IMR-90 (cell line): ENCODE measurements around the gene OXSR1. TPM values are rescaled to one million over a fixed set of nuclear protein-coding genes. Genes with fewer than 3 reads are reported as not detected.

ENCODE experiments used
- ATAC-seq: fragments of 200-7000 bp; cut with Tn5 transposase; 2 replicates; pipeline ENCODE4 v1.9.1; 2020; ENCODE audit warnings: low read depth, mild to moderate bottlenecking, moderate library complexity
- BruUV-seq: library from RNA; stranded (reverse); fragments of 400-500 nt; replicated peaks from 2 replicates; lab custom pipeline; 2021; lab: Mats Ljungman, UMichigan
- CTCF ChIA-PET: fragments of 300-600 bp; formaldehyde crosslinking; extraction: SDS; loops from one replicate; lab custom pipeline; 2021; ENCODE audit warnings: antibody characterized with exemption; lab: Yijun Ruan, JAX
- POLR2A ChIA-PET: fragments of 300-600 bp; sonication (Branson Sonifier 250); formaldehyde crosslinking; loops from one replicate; lab custom pipeline; 2022; ENCODE audit warnings: antibody characterized with exemption; ENCODE audit not compliant: unreplicated experiment; lab: Charles Lee
- DNase-seq: peaks from one replicate; pipeline ENCODE4 v3.0.0; 2013
- H2AFZ ChIP-seq: replicated peaks from 2 replicates; pipeline ENCODE3; 2013; ENCODE audit warnings: low read length, mild to moderate bottlenecking; ENCODE audit not compliant: poor library complexity
- H2AK5ac ChIP-seq: 2 replicates; pipeline ENCODE4 v1.6.1; 2013; ENCODE audit warnings: low read depth, low read length, inconsistent platforms
- H2AK9ac ChIP-seq: replicated peaks from 2 replicates; pipeline ENCODE3; 2013; ENCODE audit warnings: mild to moderate bottlenecking, low read depth, low read length, moderate library complexity; ENCODE audit not compliant: poor library complexity
- H2BK120ac ChIP-seq: 2 replicates; pipeline ENCODE4 v1.6.1; 2013; ENCODE audit warnings: low read depth, low read length, inconsistent platforms
- H2BK15ac ChIP-seq: 3 replicates; pipeline ENCODE4 v1.6.1; 2013; ENCODE audit warnings: low read depth, low read length, inconsistent platforms
- H2BK20ac ChIP-seq: 2 replicates; pipeline ENCODE4 v1.6.1; 2013; ENCODE audit warnings: low read depth, mild to moderate bottlenecking, inconsistent platforms, low read length, moderate library complexity
- H2BK5ac ChIP-seq: 2 replicates; pipeline ENCODE4 v1.6.1; 2013; ENCODE audit warnings: mild to moderate bottlenecking, low read depth, low read length, inconsistent platforms; ENCODE audit not compliant: poor library complexity, severe bottlenecking
- H3K14ac ChIP-seq: replicated peaks from 2 replicates; pipeline ENCODE4 v1.6.1; 2013; ENCODE audit warnings: low read depth, low read length, inconsistent platforms
- H3K18ac ChIP-seq: 2 replicates; pipeline ENCODE4 v1.6.1; 2013; ENCODE audit warnings: low read depth, low read length, control low read depth
- H3K23ac ChIP-seq: 2 replicates; pipeline ENCODE4 v1.6.1; 2013; ENCODE audit warnings: low read depth, low read length, inconsistent platforms
- H3K27ac ChIP-seq: 2 replicates; pipeline ENCODE4 v1.5.1; 2013; ENCODE audit warnings: mild to moderate bottlenecking, control low read depth, low read length; ENCODE audit not compliant: insufficient read depth
- H3K27me3 ChIP-seq: 2 replicates; pipeline ENCODE4 v1.6.1; 2013; ENCODE audit warnings: low read length; ENCODE audit not compliant: control insufficient read depth, insufficient read depth
- H3K36me3 ChIP-seq: 2 replicates; pipeline ENCODE4 v1.6.1; 2013; ENCODE audit warnings: low read length, mixed read lengths; ENCODE audit not compliant: control insufficient read depth, insufficient read depth
- H3K4ac ChIP-seq: 2 replicates; pipeline ENCODE4 v1.6.1; 2013; ENCODE audit warnings: low read depth, low read length, inconsistent platforms
- H3K4me1 ChIP-seq: 2 replicates; pipeline ENCODE4 v1.6.1; 2013; ENCODE audit warnings: low read length, mixed read lengths; ENCODE audit not compliant: control insufficient read depth, insufficient read depth
- H3K4me2 ChIP-seq: 2 replicates; pipeline ENCODE4 v1.6.1; 2013; ENCODE audit warnings: low read depth, mild to moderate bottlenecking, control low read depth, low read length, moderate library complexity
- H3K4me3 ChIP-seq: 2 replicates; pipeline ENCODE4 v1.5.1; 2013; ENCODE audit warnings: low read depth, mild to moderate bottlenecking, control low read depth, low read length, moderate library complexity; ENCODE audit not compliant: insufficient read depth
- H3K56ac ChIP-seq: 2 replicates; pipeline ENCODE4 v1.6.1; 2013; ENCODE audit warnings: low read length, inconsistent platforms; ENCODE audit not compliant: insufficient read depth; ENCODE audit errors: extremely low read depth
- H3K79me1 ChIP-seq, 2 experiments: 2 replicates each; pipeline ENCODE4 v1.6.1; 2013; ENCODE audit warnings: low read length in 2 of 2, inconsistent platforms in 1 of 2, low read depth in 1 of 2
- H3K9ac ChIP-seq: 2 replicates; pipeline ENCODE4 v1.6.1; 2013; ENCODE audit warnings: low read depth, low read length, control low read depth
- H3K9me1 ChIP-seq: 2 replicates; pipeline ENCODE4 v1.6.1; 2013; ENCODE audit warnings: low read length, inconsistent platforms; ENCODE audit not compliant: insufficient read depth
- H3K9me3 ChIP-seq: 2 replicates; pipeline ENCODE4 v1.6.1; 2013; ENCODE audit warnings: low read length; ENCODE audit not compliant: control insufficient read depth, insufficient read depth
- H4K20me1 ChIP-seq: 2 replicates; pipeline ENCODE4 v1.6.1; 2013; ENCODE audit warnings: low read length, inconsistent platforms; ENCODE audit not compliant: insufficient read depth
- H4K5ac ChIP-seq: 2 replicates; pipeline ENCODE4 v1.6.1; 2013; ENCODE audit warnings: mild to moderate bottlenecking, low read depth, low read length, control low read depth
- H4K8ac ChIP-seq, 2 experiments: 2 replicates each; pipeline ENCODE4 v1.6.1; 2013; ENCODE audit warnings: low read depth in 2 of 2, low read length in 2 of 2, control low read depth in 1 of 2, inconsistent platforms in 1 of 2
- H4K91ac ChIP-seq: 2 replicates; pipeline ENCODE4 v1.6.1; 2013; ENCODE audit warnings: low read depth, low read length, inconsistent platforms; ENCODE audit not compliant: insufficient read depth
- BHLHE40 ChIP-seq: fragments of 150-350 bp; IDR thresholded peaks from 2 replicates; pipeline ENCODE4 v1.6.1; 2016; ENCODE audit warnings: mild to moderate bottlenecking, low read depth, low read length
- CEBPB ChIP-seq: IDR thresholded peaks from 2 replicates; pipeline ENCODE4 v1.6.1; 2012; ENCODE audit warnings: low read depth, low read length, improper control_type of control experiment
- CHD1 ChIP-seq: IDR thresholded peaks from 2 replicates; pipeline ENCODE4 v1.6.1; 2012; ENCODE audit warnings: low read depth, low read length, improper control_type of control experiment
- ELK1 ChIP-seq: fragments of 150-350 bp; IDR thresholded peaks from 2 replicates; pipeline ENCODE4 v1.6.1; 2016; ENCODE audit warnings: low read depth, mild to moderate bottlenecking, low read length, moderate library complexity, borderline replicate concordance
- FOS ChIP-seq: fragments of 150-350 bp; IDR thresholded peaks from 2 replicates; pipeline ENCODE4 v1.6.1; 2016; ENCODE audit warnings: low read depth, low read length
- MAFK ChIP-seq: IDR thresholded peaks from 2 replicates; pipeline ENCODE4 v1.6.1; 2012; ENCODE audit warnings: low read depth, low read length, improper control_type of control experiment
- MAZ ChIP-seq: IDR thresholded peaks from 2 replicates; pipeline ENCODE4 v1.6.1; 2012; ENCODE audit warnings: low read depth, mild to moderate bottlenecking, low read length, improper control_type of control experiment, moderate library complexity, borderline replicate concordance
- MXI1 ChIP-seq: IDR thresholded peaks from 2 replicates; pipeline ENCODE4 v1.6.1; 2012; ENCODE audit warnings: low read depth, mild to moderate bottlenecking, low read length, moderate library complexity, borderline replicate concordance
- NFE2L2 ChIP-seq: fragments of 150-350 bp; IDR thresholded peaks from 2 replicates; pipeline ENCODE4 v1.6.1; 2016; ENCODE audit warnings: low read depth, mild to moderate bottlenecking, low read length
- POLR2A ChIP-seq: IDR thresholded peaks from 2 replicates; pipeline ENCODE4 v1.6.1; 2012; ENCODE audit warnings: mild to moderate bottlenecking, low read depth, low read length
- RAD21 ChIP-seq: IDR thresholded peaks from 2 replicates; pipeline ENCODE4 v1.6.1; 2012; ENCODE audit warnings: low read length, improper control_type of control experiment
- RCOR1 ChIP-seq: IDR thresholded peaks from 2 replicates; pipeline ENCODE4 v1.6.1; 2012; ENCODE audit warnings: mild to moderate bottlenecking, low read length, improper control_type of control experiment; ENCODE audit not compliant: insufficient replicate concordance
- RFX5 ChIP-seq: IDR thresholded peaks from 2 replicates; pipeline ENCODE4 v1.8.0; 2012; ENCODE audit warnings: low read depth, mild to moderate bottlenecking, low read length, moderate library complexity
- SMC3 ChIP-seq: fragments of 150-350 bp; IDR thresholded peaks from 2 replicates; pipeline ENCODE4 v1.6.1; 2016; ENCODE audit warnings: low read depth, mild to moderate bottlenecking, antibody characterized with exemption, low read length, moderate library complexity
- WGBS, 2 experiments: methylation state at CpG; one replicate each; pipeline versions ENCODE4 v1.1.5 to v1.1.7; 2013; ENCODE audit warnings: missing lambda C conversion rate in 2 of 2; ENCODE audit not compliant: insufficient read length in 1 of 2; ENCODE audit errors: extremely low coverage in 2 of 2; 5-methylcytosine and 5-hydroxymethylcytosine counted together
- dilution Hi-C: fragments of 300-500 bp; cut with HindIII; formaldehyde crosslinking; loops from one replicate; pipeline ENCODE4 v1.14.3; 2018; ENCODE audit warnings: low sequenced_read_pairs; ENCODE audit not compliant: unreplicated experiment
- in situ Hi-C: fragments of 300-500 bp; cut with MboI; formaldehyde crosslinking; loops from 3 replicates; pipeline ENCODE4 v1.14.3; 2019; ENCODE audit warnings: low sequenced_read_pairs, inconsistent platforms, mixed read lengths
- intact Hi-C: fragments of 100-400 bp; cut with micrococcal nuclease; formaldehyde crosslinking; loops from 2 replicates; pipeline ENCODE4 v1.10.0; 2022
- polyA plus RNA-seq, 3 experiments: library from polyadenylated mRNA; depleted of rRNA; stranded (reverse); fragments of >200 nt; gene quantifications; 2 replicates each; pipeline ENCODE4 v1.2.3, GENCODE V29; 2012; ENCODE audit warnings: low replicate concordance in 1 of 3
- total RNA-seq: library from RNA; depleted of rRNA; stranded (reverse); fragments of >200 nt; gene quantifications from 2 replicates; pipeline ENCODE4 v1.2.3, GENCODE V29; 2012
- TF ChIP-seq, protein P1 (sequence below): fragments of 150-350 bp; IDR thresholded peaks from 2 replicates; pipeline ENCODE4 v1.6.1; 2017; ENCODE audit warnings: mild to moderate bottlenecking, antibody characterized with exemption, low read length, low read depth
- TF ChIP-seq, protein P2 (sequence below): conservative IDR thresholded peaks from 2 replicates; pipeline ENCODE4 v1.5.1; 2012; ENCODE audit warnings: mild to moderate bottlenecking, low read depth, low read length, improper control_type of control experiment

Gene OXSR1
- total and polyA plus RNA-seq, 2 of the 4 experiments (the other 2 are of a cell fraction) = 32.9 to 37.6 TPM

GRCh38 chr3:38130631-38131065 lies 34.7 kb upstream of the OXSR1 start:
- intact Hi-C loops (no loop called here), in situ Hi-C loops (loop anchor here (10.0 kb wide), 1 partner anchor 354 kb away; no protein-coding TSS in a partner anchor), dilution Hi-C loops (no loop called here)
- no peak overlapping the region for H3K4me2 ChIP-seq
- POLR2A ChIA-PET = no interaction called here
- no peak overlapping the region for H4K8ac ChIP-seq
- H3K9ac ChIP-seq = no peak overlapping the region
- H3K9me1 ChIP-seq = 0 out of 2 replicates have a peak, but pooled peaks cover 4% of the 10 kb centered on the region
- H3K4me1 ChIP-seq = no peaks in the 10 kb centered on the region
- no peaks in the 10 kb centered on the region for H3K27me3 ChIP-seq
- 0 out of 2 replicates have a peak, but pooled peaks cover 5% of the 10 kb centered on the region for H4K20me1 ChIP-seq
- H2AFZ ChIP-seq = no peak overlapping the region
- H3K9me3 ChIP-seq = no peaks in the 10 kb centered on the region
- no peak overlapping the region for H4K91ac ChIP-seq
- no peak overlapping the region for H2AK9ac ChIP-seq
- H2BK15ac ChIP-seq = no peak overlapping the region
- H3K14ac ChIP-seq = no peak overlapping the region
- no peak overlapping the region for H3K4me3 ChIP-seq
- no peak overlapping the region for H2BK120ac ChIP-seq
- 100% methylated on average over 2 of the region's 3 CpGs; no CpG with 5 or more reads in 1 of the 2 experiments for WGBS, 2 experiments
- H4K5ac ChIP-seq = no peak overlapping the region
- no peak overlapping the region for H3K18ac ChIP-seq
- TF ChIP-seq, protein P1, sequence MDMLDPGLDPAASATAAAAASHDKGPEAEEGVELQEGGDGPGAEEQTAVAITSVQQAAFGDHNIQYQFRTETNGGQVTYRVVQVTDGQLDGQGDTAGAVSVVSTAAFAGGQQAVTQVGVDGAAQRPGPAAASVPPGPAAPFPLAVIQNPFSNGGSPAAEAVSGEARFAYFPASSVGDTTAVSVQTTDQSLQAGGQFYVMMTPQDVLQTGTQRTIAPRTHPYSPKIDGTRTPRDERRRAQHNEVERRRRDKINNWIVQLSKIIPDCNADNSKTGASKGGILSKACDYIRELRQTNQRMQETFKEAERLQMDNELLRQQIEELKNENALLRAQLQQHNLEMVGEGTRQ = no peak
- TF ChIP-seq SMC3 (no peak), ELK1 (no peak), MAFK (no peak), RFX5 (no peak), BHLHE40 (no peak), CHD1 (no peak), RAD21 (no peak), RCOR1 (no peak), FOS (no peak), NFE2L2 (no peak), CEBPB (no peak), MAZ (no peak), MXI1 (no peak), POLR2A (no peak)
- TF ChIP-seq, protein P2, sequence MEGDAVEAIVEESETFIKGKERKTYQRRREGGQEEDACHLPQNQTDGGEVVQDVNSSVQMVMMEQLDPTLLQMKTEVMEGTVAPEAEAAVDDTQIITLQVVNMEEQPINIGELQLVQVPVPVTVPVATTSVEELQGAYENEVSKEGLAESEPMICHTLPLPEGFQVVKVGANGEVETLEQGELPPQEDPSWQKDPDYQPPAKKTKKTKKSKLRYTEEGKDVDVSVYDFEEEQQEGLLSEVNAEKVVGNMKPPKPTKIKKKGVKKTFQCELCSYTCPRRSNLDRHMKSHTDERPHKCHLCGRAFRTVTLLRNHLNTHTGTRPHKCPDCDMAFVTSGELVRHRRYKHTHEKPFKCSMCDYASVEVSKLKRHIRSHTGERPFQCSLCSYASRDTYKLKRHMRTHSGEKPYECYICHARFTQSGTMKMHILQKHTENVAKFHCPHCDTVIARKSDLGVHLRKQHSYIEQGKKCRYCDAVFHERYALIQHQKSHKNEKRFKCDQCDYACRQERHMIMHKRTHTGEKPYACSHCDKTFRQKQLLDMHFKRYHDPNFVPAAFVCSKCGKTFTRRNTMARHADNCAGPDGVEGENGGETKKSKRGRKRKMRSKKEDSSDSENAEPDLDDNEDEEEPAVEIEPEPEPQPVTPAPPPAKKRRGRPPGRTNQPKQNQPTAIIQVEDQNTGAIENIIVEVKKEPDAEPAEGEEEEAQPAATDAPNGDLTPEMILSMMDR = no peak
- H2BK20ac ChIP-seq = no peak overlapping the region
- no peak overlapping the region for H3K4ac ChIP-seq
- H3K79me1 ChIP-seq = peaks cover 7 to 44% of the 10 kb centered on the region in 2 experiments; a peak in 3 of 4 replicates
- no peak overlapping the region for H2BK5ac ChIP-seq
- H2AK5ac ChIP-seq = no peak overlapping the region
- peaks cover 69% of the 10 kb centered on the region for H3K36me3 ChIP-seq
- CTCF ChIA-PET = interaction anchor here (1.1 kb wide), 1 partner anchor 167 kb away, joined by 4 read pairs; no protein-coding TSS in a partner anchor
- no peak for ATAC-seq
- no peak overlapping the region for H3K56ac ChIP-seq
- no peak for DNase-seq
- no TSS peak for BruUV-seq
- no peak overlapping the region for H3K27ac ChIP-seq
- H3K23ac ChIP-seq = no peak overlapping the region
